Measurements from ENCODE around the gene CTDSPL2. TPM values are rescaled to one million over a fixed set of nuclear protein-coding genes. Genes with fewer than 3 reads are reported as not detected.

Gene CTDSPL2
- polyA plus RNA-seq, 1 donor from 2014 or later: 78.1 TPM

DNA sequence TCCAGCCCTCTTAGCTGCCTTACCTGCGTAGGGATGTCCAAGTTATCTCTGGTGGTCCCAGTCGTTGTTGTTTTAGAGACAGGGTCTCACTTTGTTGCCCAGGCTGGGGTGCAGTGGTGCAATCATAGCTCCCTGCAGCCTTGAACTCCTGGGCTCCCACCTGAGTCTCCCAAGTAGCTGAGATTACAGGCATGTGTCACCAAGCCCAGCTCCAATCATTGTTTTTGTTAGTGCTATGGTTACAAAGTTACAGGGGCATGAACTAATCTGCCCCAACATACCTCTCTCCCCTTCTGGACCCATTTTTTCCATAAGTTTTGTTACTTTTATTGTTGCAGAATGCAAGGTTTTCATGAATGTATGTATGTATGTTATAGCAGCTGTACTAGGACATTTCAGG is 54.7 kb downstream of the CTDSPL2 start:
- no peak overlapping the region for H3K27ac ChIP-seq (ENCODE audit: low read length)
- no peaks in the 10 kb centered on the region for H3K27me3 ChIP-seq (ENCODE audit: insufficient read depth, low read depth, low read length)
- no peak overlapping the region for H3K4me2 ChIP-seq (ENCODE audit: low read length)
- H4K20me1 ChIP-seq (ENCODE audit: insufficient read depth): no peaks in the 10 kb centered on the region
- no peaks in the 10 kb centered on the region for H3K9me3 ChIP-seq (ENCODE audit: low read length)
- no peak overlapping the region for H3K9ac ChIP-seq (ENCODE audit: low read length)
- H2AFZ ChIP-seq (ENCODE audit: low read depth, low read length): no peak overlapping the region
- TF ChIP-seq SMC3 (conservative IDR thresholded peaks at IDR 0.05; ENCODE audit: poor library complexity): no peak
- TF ChIP-seq, protein P1, sequence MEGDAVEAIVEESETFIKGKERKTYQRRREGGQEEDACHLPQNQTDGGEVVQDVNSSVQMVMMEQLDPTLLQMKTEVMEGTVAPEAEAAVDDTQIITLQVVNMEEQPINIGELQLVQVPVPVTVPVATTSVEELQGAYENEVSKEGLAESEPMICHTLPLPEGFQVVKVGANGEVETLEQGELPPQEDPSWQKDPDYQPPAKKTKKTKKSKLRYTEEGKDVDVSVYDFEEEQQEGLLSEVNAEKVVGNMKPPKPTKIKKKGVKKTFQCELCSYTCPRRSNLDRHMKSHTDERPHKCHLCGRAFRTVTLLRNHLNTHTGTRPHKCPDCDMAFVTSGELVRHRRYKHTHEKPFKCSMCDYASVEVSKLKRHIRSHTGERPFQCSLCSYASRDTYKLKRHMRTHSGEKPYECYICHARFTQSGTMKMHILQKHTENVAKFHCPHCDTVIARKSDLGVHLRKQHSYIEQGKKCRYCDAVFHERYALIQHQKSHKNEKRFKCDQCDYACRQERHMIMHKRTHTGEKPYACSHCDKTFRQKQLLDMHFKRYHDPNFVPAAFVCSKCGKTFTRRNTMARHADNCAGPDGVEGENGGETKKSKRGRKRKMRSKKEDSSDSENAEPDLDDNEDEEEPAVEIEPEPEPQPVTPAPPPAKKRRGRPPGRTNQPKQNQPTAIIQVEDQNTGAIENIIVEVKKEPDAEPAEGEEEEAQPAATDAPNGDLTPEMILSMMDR (IDR thresholded peaks at IDR 0.05; ENCODE audit: poor library complexity, severe bottlenecking): no peak
- TF ChIP-seq, protein P2, sequence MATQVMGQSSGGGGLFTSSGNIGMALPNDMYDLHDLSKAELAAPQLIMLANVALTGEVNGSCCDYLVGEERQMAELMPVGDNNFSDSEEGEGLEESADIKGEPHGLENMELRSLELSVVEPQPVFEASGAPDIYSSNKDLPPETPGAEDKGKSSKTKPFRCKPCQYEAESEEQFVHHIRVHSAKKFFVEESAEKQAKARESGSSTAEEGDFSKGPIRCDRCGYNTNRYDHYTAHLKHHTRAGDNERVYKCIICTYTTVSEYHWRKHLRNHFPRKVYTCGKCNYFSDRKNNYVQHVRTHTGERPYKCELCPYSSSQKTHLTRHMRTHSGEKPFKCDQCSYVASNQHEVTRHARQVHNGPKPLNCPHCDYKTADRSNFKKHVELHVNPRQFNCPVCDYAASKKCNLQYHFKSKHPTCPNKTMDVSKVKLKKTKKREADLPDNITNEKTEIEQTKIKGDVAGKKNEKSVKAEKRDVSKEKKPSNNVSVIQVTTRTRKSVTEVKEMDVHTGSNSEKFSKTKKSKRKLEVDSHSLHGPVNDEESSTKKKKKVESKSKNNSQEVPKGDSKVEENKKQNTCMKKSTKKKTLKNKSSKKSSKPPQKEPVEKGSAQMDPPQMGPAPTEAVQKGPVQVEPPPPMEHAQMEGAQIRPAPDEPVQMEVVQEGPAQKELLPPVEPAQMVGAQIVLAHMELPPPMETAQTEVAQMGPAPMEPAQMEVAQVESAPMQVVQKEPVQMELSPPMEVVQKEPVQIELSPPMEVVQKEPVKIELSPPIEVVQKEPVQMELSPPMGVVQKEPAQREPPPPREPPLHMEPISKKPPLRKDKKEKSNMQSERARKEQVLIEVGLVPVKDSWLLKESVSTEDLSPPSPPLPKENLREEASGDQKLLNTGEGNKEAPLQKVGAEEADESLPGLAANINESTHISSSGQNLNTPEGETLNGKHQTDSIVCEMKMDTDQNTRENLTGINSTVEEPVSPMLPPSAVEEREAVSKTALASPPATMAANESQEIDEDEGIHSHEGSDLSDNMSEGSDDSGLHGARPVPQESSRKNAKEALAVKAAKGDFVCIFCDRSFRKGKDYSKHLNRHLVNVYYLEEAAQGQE (IDR thresholded peaks at IDR 0.05; ENCODE audit: borderline replicate concordance): no peak
- TF ChIP-seq RAD21 (conservative IDR thresholded peaks at IDR 0.05): no peak
- TF ChIP-seq EZH2 (IDR thresholded peaks at IDR 0.05; ENCODE audit: borderline replicate concordance, insufficient read depth, low read length, poor library complexity, severe bottlenecking): no peak
- H3F3A ChIP-seq (ENCODE audit: insufficient read depth, low read length, poor library complexity, severe bottlenecking): no peaks in the 10 kb centered on the region
- H3K9me2 ChIP-seq (ENCODE audit: insufficient read depth, low read length): no peaks in the 10 kb centered on the region
- no peak overlapping the region for H3K4me3 ChIP-seq (ENCODE audit: low read length)
- H3K36me3 ChIP-seq (ENCODE audit: insufficient read depth, low read length): no peaks in the 10 kb centered on the region
- peaks cover 22% of the 10 kb centered on the region for H3K79me2 ChIP-seq (replicated peaks; ENCODE audit: insufficient read depth, low read length)

DNA sequence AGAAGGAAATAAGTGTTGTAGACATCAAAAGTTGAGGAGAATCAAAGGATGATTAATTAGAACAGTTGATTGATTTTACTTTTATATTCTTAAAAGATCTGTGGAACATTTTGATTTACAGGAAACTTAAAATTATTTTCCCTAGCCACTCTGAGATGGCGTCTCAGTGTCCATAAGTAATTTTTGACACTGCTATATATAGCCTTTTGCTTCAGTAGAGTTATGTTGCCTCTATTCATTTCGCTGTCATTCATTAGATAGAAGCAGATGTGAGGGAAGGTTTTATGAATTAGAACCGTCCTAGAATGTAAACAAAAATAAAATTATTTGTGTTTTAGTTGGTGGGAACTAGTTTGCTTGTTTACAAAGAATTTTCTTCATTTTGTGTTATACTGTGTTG is 58.5 kb downstream of the CTDSPL2 start:
- no peak for TF ChIP-seq SMC3 (conservative IDR thresholded peaks at IDR 0.05; ENCODE audit: poor library complexity)
- TF ChIP-seq, protein P1 (IDR thresholded peaks at IDR 0.05; ENCODE audit: poor library complexity, severe bottlenecking): no peak
- no peak for TF ChIP-seq POLR2AphosphoS5 (IDR thresholded peaks at IDR 0.05)
- TF ChIP-seq RAD21 (conservative IDR thresholded peaks at IDR 0.05): no peak
- H3F3A ChIP-seq (ENCODE audit: insufficient read depth, low read length, poor library complexity, severe bottlenecking): no peaks in the 10 kb centered on the region
- H3K36me3 ChIP-seq (ENCODE audit: insufficient read depth, low read length): no peaks in the 10 kb centered on the region
- no peaks in the 10 kb centered on the region for H4K20me1 ChIP-seq (ENCODE audit: insufficient read depth)
- H3K9me2 ChIP-seq (ENCODE audit: insufficient read depth, low read length): no peaks in the 10 kb centered on the region
- no peak overlapping the region for H2AFZ ChIP-seq (ENCODE audit: low read depth, low read length)
- H3K79me2 ChIP-seq (replicated peaks; ENCODE audit: insufficient read depth, low read length): peaks cover 7% of the 10 kb centered on the region
- no peaks in the 10 kb centered on the region for H3K9me3 ChIP-seq (ENCODE audit: low read length)
- no peaks in the 10 kb centered on the region for H3K27me3 ChIP-seq (ENCODE audit: insufficient read depth, low read depth, low read length)
- no peak overlapping the region for H3K4me2 ChIP-seq (ENCODE audit: low read length)
- no peak overlapping the region for H3K4me3 ChIP-seq (ENCODE audit: low read length)
- no peak overlapping the region for H3K27ac ChIP-seq (ENCODE audit: low read length)
- no peak overlapping the region for H3K9ac ChIP-seq (ENCODE audit: low read length)

All from neural cell (in vitro differentiated cells).